SIG-M5 treated with dmso at 0.1 percent for 504 hours (cell line): ENCODE results near the gene CCM2.
"Not testable (repeated sequence)": the region's sequence is repeated elsewhere in the genome, so short reads cannot be mapped to it uniquely, and the experiment has no call there.

Source experiments
- DNase-seq: peaks from one replicate; lab custom pipeline; 2025; ENCODE audit not compliant: unreplicated experiment; lab: John Stamatoyannopoulos, UW

The CCM2 gene

DNA sequence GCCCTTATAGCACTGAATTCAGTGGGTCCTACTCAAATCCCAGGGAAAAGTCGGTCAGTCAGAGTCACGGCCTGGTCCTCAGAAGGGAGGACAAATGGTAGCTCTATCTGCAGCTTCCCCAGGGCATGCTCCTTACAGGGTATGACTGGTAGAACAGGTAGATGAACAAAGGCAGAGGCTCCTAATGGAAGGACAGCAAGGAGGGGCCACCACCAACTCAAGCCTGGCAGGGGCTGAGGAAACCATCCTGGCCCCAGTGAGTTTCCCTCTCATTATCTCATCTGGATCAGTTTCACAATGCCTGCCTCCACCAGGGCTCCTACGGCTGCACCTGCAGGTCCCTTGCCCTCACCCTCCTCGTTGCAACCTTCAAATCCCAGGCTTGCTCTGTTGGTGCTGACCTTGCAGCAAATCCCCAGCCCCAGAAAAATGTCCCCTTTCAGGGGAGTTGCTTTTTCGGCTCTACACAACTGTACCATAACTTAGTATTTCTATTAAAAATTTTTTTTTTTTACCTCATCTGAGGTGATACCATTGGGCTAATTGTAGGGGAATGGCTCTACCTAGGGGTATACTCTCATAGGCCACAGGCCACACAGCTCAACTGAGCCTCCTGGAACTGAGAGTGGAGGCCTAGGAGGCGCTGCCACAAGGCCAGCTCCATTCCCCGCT is 18.8 kb upstream of the CCM2 start:
- peak; percentile 68 for DNase-seq

DNA sequence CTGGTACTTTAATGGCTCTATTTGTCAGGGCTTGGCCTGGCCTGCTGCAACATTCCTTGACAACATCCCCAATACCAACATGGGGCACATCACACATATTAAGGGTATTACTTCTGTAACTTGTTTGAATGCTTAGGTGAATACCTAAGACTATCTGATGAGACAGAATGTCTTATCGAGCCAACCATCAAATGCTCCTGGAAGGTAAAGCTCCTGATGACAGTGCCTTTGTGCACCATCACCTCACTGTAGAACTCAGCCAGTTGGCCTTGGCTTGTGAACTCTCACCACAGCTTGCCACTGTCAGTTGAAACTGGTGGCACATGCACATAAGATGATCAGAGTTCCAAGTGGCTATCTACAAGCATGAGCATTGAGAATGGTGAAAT is 17.5 kb upstream of the CCM2 start:
- DNase-seq = no peak

DNA sequence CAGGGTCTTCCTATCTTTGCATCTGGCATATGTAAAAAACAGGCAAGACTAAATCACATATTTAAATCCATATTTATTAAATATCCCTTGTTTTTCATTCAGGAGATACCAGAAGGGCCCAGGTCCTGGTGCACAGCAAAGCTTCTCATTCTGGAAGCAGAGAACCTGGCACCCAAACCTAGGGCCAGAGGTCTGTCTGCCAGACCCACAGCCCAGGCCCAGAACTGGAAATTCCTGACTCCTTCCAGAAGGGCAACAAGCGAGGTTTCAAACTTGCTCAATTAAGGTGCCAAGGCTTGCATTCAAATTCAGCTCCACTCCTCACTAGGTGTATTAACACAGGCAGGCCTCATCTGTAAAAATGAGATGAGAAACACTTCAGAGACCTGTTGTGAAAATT is 17.0 kb upstream of the CCM2 start:
- no peak for DNase-seq

DNA sequence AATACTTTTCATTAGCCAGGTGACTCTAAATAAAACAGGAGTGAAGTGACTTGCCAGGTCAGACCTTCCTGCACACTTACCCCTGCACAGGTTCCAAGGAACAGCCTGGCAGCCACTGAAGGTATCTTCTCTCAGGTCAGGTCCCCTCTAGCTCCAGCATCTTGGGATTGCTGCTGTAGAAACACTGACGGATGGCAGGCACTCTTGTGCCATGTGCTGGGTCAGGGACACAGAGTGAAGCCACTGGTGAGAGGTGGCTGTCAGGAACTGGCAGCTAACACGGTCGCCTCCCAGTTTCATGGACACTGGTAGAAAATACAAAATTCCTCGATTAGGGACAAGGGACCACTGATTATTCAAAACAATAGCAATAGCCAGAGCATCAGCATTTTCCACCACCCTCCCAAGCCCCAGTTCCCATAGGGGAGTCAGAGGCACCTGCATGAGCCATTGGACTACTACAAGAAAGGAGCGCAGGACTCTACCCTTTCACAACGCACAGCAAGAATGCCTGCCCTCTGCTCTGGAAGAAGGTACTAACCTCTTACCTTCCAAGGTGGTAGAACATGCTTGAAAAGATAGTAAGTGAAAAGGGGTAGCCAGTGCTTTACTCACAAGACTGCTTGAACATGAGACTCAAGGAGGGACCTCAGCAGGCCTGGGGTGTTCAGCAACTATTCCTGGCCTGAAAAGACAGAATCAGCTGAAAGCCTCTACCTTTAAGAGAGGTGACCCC is 16.1 kb upstream of the CCM2 start:
- DNase-seq = no peak

DNA sequence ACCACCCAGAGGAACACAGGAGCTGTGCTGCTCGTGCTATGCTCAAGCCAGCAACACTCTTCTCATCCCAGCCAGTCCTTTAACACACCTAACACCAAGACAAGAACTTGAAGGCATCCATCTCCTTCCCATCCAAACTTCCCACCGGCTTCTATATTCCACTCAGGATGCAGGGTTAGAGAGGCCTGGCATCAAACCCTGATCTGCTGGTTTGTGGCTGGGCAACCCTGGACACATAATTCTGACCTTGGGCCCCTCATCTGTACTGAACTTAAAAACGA is 15.6 kb upstream of the CCM2 start:
- DNase-seq = no peak

DNA sequence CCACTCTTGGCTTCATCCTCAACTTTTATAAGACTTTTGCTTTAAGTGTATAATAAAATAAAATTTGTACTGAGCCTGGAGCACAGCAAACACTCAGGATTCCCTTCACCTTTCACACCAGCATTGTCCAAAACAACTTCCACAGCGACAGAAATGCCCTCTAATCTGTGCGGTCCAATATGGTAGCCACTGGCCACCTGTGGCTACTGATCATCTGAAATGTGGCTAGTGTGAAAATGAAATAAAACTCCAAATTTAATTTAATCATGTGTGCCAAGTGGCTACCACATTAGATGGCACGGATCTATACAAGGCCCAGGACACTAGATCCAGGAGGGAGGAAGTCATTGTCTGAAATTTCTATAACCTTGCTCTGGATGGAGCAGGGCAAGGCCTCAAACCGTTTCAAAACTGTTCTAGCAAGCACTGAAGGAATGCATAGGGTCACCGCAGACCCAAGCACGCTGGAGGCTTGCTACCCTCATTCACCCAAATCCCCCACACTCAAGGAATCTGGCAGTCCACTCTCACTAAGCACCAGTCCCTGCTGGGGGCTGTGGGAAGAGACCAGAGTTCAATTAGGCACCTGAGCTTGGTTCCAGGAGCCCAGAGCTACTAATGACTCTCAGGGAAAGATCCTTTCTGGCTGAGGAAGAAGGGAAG is 14.8 kb upstream of the CCM2 start:
- DNase-seq = no peak

DNA sequence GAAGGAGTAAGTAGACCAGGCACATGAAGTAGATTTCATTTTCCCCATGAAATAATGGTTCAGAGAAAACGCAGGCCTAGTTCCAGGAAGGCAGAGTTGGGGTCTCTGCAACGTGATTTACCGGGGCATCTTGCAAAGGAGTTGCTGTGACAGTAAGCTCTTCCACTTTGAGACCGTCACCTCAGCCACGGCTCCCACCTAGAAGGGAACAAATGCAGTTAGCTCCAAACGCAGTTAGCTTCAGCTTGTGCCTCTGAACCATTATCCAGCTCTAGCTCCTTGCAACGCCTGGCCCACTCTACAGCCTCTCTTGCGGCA is 14.1 kb upstream of the CCM2 start:
- DNase-seq = no peak

DNA sequence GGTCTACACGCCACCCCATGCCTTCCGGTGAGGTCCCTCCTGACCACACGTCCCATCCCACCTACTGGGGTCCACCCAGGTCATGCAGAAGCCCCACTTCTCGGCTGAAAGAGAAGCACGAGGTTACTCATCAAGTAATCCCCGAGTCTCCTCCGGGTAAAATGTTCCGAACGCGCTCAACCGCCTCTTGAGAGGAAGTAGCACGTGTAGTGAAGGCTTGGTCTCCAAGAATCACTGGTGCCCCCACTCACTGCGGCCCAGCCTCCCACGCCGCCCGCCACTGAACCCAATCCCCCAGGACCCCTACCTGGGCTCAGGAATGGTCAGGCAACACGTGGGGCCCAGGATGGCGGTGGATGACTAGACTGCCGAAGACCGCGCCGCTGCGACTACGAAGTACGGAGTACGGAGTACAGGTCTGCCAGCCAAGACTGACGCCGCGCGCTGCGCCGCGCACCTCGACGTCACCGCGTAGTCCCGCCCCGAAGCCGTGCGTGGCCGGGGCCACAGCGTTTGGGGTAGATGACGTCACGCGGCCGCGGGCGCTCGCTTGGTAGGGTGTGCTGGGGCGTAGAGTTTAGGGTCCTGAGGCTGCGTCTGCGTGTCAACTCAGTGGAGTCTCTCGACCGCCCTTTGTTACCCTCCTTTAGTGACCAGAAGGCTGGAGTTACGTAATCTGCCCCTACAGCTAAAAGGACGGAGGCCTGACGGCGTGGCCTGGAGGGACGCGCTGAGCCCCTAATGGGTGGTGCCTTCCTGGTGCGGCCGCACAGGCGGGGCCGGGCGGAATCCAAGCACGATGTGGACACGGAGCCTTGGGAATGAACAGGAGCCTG is 13.6 kb upstream of the CCM2 start:
- DNase-seq = peak; percentile 86

DNA sequence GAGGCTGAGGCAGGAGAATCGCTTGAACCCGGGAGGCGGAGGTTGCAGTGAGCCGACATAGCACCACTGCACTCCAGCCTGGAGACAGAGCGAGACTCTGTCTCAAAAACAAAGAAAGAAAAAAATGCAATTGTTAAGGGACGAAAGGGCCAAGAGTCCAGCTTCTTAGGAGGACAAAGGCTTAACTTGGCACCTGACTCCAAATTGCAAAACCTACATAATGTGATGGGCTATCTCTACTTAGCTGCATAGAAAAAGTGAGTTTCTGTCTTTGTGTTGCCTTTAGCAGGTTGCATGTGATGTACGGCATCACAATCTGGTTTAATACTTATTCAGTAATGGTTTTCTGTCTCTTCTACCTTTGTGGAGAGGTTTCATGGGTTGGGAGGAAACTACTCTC is 12.5 kb upstream of the CCM2 start:
- no peak for DNase-seq

DNA sequence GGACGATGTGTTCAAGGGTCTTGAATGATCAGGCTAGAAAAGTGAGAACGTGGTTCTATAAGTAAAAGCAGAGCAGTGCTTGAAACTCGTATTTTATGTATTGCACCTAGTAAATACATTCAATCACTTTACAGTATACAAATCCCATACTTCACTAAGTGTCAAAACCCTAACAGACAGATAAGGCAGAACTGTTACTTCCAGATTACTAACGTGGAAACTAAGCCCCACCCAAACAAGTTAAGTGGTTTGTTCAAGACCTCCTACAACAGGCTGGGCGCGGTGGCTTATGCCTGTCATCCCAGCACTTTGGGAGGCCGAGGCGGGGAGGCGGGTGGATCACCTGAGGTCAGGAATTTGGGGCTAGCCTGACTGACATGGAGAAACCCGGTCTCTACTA is 12.0 kb upstream of the CCM2 start:
- no peak for DNase-seq

DNA sequence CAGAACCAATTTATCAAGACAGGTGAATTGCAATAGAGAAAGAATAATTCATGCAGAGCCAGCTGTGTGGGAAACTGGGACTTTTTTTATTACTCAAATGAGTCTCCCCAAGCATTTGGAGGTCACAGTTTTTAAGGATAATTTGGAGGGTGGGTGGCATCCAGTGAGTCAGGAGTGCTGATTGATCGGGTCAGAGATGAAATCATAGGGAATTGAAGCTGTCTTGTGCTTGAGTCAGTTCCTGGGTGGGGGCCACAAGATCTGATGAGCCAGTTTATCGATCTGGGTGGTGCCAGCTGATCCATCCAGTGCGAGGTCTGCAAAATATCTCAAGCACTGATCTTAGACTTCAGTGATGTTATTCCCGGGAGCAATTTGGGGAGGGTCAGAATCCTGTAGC is 11.3 kb upstream of the CCM2 start:
- no peak for DNase-seq

DNA sequence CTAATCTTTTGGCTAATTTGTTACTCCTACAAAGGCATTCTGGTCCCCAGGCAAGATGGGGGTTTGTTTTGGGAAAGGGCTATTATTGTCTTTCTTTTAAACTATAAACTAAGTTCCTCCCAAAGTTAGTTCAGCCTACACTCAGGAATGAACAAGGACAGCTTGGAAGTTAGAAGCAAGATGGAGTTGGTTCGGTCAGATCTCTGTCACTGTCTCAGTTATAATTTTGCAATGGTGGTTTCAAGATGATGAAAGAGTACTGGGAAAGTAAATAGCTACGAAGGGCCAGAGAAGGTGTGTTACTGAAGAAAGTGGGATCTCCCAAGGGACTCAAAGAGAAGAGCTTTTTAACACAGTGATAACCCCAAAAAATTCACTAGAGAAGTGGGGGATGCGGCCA is 10.9 kb upstream of the CCM2 start:
- DNase-seq = no peak

DNA sequence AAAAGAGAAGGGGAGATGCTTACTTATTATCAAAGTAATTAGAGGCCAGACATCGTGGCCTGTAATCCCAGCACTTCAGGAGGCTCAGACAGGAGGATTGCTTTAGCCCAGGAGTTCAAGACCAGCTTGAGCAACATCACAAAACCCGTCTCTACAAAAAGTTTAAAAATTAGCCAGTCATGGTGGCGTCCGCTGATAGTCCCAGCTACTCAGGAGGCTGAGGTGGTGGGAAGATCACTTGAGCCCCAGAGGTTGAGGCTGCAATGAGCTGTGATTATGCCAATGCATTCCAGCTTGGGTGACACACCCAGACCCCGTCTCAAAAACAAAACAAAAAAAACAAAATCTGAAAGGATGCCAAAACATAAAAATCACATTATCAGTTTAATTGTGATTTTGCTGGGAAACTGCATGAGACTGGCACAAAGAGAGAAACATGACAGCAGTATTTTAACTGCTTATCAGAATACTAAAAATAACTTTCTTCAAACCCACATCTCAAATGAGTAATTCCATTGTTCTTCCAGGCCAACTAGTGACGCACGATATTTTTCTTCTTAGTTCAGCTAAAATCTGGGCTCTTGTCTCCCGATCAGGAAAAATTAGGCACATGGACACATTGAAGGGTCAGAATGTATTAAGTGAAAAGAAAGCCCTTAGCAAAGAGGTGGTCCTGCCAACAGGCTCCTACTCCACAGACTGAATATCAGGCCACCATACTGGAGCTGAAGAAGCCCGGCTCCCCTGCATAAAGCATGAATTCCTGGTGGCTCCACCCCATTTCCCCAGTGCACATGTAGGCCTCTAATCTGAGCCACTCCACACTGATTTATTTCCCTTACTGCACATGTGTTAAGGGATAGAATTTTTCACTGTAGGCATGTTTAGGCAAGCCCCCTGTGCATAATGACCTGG is 9.6 kb upstream of the CCM2 start:
- DNase-seq = no peak

DNA sequence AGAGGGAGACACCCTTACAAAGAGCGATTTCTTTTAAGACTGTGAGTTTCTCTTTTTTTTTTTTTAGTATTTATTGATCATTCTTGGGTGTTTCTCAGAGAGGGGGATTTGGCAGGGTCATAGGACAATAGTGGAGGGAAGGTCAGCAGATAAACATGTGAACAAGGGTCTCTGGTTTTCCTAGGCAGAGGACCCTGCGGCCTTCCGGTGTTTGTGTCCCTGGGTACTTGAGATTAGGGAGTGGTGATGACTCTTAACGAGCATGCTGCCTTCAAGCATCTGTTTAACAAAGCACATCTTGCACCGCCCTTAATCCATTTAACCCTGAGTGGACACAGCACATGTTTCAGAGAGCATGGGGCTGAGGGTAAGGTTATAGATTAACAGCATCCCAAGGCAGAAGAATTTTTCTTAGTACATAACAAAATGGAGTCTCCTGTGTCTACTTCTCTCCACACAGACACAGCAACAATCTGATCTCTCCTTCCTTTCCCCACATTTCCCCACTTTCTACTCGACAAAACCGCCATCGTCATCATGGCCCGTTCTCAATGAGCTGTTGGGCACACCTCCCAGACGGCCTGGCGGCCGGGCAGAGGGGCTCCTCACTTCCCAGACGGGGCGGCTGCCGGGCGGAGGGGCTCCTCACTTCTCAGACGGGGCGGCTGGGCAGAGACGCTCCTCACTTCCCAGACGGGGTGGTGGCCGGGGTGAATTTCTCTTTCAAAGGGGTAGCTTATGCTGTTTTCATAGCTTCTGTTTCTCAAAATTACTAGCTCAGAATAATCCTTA is 7.8 kb upstream of the CCM2 start:
- DNase-seq = not testable (repeated sequence)

DNA sequence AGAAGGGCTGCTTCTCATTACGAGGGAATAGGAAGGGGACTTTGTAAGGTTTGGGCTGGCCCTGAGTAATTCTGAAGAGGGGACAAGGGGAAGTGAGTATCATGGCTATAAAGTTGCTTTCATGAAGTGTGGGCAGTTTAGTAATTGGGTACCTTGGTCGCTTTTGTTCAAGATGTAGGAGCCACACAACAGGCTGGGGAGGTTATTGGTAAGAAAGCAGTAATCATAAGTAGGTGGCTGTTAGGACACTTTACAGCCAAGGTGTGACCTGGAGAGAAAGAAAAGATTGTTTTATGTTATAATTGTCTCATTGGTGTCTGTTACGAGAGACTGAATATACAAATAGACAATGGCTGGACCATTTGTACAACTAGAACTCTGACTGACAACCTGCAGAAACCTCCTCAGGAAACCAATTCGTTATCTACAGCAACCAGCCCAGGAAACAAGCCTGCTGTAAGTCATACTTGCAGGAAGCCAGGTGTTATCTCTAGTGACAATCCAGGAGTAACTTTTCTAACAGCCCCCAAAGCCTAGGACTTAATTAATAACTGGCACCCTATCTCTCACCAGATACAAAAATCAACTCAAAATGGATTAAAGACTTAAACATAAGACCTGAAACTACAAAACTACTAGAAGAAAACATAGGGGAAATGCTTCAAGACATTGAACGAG is 5.0 kb upstream of the CCM2 start:
- DNase-seq = peak; percentile 15

DNA sequence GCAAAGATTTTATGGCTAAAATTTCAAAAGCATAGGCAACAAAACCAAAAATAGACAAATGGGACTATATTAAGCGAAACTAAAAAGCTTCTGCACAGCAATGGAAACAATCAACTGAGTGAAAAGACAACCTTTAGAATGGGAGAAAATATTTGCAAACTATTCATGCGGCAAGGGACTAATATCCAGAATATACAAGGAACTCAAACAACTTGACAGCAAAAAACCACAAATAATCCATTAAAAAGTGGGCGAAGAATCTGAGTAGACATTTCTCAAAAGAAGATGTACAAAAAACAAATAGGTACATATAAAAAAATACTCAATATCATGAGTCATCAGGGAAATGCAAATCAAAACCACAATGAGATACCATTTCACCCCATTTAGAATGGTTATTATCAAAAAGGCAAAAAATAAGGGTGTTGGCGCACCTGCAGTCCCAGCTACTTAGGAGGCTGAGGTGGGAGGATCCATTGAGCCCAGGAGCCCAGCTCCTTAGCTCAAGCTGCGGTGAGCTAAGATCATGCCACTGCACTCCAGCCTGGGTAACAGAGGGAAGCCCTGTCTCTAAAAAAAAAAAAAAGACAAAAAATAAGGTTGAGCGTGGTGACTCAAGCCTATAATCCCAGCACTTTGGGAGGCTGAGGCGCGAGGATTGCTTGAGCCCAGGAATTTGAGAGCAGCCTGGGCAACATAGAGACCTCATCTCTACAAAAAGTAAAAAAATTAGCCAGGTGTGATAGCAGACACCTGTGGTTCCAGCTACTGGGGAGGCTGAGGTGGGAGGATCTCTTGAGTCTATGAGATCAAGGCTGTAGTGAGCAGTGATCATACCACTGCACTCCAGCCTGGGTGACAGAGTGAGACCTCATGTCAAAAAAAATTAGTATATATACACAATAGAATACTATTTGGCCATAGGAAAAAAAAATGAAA is 4.2 kb upstream of the CCM2 start:
- DNase-seq = no peak

DNA sequence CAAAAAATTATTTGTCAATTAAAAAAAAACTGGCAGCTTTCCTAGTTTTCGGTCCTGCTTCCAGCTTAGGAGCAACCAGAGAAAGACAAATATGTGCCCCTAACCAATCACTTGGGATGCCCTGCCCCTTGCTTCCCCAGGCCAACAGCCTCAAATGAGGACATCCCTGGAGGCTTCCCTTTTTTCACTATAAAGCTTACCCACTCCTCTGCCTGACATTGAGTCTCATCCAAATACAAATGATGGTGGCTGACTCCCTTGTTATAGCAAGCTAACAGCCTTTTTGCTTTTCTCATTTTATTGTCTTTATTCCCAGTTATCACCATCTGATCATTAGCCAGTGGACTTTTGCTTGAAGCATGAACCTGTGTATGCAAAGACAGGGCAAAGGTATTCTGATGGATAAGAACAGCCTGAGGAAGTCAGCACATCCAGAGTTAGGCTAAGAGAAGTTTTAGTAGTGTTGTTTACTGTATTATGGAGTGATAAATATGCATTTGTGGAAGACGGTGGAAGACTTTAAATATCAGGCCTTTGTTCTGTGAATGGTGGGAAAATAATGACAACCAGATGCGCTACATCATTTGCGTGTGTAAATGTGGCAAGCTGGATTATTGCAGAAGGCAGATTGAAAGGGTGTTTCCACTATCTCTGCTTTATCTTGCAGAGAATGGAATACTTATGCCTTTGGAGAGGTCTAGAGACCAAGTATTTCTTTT is 1.7 kb upstream of the CCM2 start:
- DNase-seq = no peak
